ENCODE data around the gene ABHD1.

DNA sequence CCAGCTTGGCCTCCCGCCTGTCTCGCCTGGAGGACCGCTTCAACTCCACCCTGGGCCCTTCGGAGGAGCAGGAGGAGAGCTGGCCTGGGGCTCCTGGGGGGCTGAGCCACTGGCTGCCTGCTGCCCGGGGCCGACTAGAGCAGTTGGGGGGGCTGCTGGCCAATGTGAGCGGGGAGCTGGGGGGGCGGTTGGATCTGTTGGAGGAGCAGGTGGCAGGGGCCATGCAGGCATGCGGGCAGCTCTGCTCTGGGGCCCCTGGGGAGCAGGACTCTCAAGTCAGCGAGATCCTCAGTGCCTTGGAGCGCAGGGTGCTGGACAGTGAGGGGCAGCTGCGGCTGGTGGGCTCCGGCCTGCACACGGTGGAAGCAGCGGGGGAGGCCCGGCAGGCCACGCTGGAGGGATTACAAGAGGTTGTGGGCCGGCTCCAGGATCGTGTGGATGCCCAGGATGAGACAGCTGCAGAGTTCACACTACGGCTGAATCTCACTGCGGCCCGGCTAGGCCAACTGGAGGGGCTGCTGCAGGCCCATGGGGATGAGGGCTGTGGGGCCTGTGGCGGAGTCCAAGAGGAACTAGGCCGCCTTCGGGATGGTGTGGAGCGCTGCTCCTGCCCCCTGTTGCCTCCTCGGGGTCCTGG lies 40.7 kb upstream of the ABHD1 start:
- TF ChIP-seq, protein P1, sequence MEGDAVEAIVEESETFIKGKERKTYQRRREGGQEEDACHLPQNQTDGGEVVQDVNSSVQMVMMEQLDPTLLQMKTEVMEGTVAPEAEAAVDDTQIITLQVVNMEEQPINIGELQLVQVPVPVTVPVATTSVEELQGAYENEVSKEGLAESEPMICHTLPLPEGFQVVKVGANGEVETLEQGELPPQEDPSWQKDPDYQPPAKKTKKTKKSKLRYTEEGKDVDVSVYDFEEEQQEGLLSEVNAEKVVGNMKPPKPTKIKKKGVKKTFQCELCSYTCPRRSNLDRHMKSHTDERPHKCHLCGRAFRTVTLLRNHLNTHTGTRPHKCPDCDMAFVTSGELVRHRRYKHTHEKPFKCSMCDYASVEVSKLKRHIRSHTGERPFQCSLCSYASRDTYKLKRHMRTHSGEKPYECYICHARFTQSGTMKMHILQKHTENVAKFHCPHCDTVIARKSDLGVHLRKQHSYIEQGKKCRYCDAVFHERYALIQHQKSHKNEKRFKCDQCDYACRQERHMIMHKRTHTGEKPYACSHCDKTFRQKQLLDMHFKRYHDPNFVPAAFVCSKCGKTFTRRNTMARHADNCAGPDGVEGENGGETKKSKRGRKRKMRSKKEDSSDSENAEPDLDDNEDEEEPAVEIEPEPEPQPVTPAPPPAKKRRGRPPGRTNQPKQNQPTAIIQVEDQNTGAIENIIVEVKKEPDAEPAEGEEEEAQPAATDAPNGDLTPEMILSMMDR (conservative IDR thresholded peaks at IDR 0.05 in 1 of 2, IDR thresholded peaks at IDR 0.05 in 1 of 2; ENCODE audit: low read depth in 1 of 2, low read length in 2 of 2): no peak
- no peak for TF ChIP-seq EZH2 (IDR thresholded peaks at IDR 0.05; ENCODE audit: low read length, missing control alignments)
